GM21528 (cell line): ENCODE results near the gene TMEM144.
"Not testable (repeated sequence)": the region's sequence is repeated elsewhere in the genome, so short reads cannot be mapped to it uniquely, and the experiment has no call there.

ENCODE experiments used
- ATAC-seq: cut with Tn5 transposase; IDR thresholded peaks from one replicate; pipeline ENCODE4 v1.9.1; 2021; ENCODE audit warnings: mild to moderate bottlenecking, moderate library complexity; ENCODE audit not compliant: unreplicated experiment, low FRiP score

Gene TMEM144

GRCh38 chr4:158229768-158230167, 19.5 kb downstream of the TMEM144 start:
- no peak for ATAC-seq

- no peak for ATAC-seq
Measured at GRCh38 chr4:158234671-158235070, 24.4 kb downstream of the TMEM144 start.

GRCh38 chr4:158236304-158237030, 26.2 kb downstream of the TMEM144 start:
- no peak for ATAC-seq

- no peak for ATAC-seq
Measured at GRCh38 chr4:158238575-158238974, 28.3 kb downstream of the TMEM144 start.

- ATAC-seq, result no peak
Measured at GRCh38 chr4:158239196-158239595, 28.9 kb downstream of the TMEM144 start.

- no peak for ATAC-seq
Measured at GRCh38 chr4:158243071-158243470, 32.8 kb downstream of the TMEM144 start.

- ATAC-seq, result no peak
Measured at GRCh38 chr4:158250321-158250720, 40.0 kb downstream of the TMEM144 start.

- ATAC-seq, result peak; percentile 71
Measured at GRCh38 chr4:158253350-158253980, 43.2 kb downstream of the TMEM144 start.

- no peak for ATAC-seq
Measured at GRCh38 chr4:158254292-158254691, 44.0 kb downstream of the TMEM144 start.

- peak; percentile 70 for ATAC-seq
Measured at GRCh38 chr4:158255727-158256324, 45.5 kb downstream of the TMEM144 start.

GRCh38 chr4:158259955-158260575, 49.8 kb downstream of the TMEM144 start:
- ATAC-seq, result peak; percentile 53

GRCh38 chr4:158261480-158261879, 51.2 kb downstream of the TMEM144 start:
- no peak for ATAC-seq

- ATAC-seq, result no peak
Measured at GRCh38 chr4:158268553-158268952, 58.3 kb downstream of the TMEM144 start.

- no peak for ATAC-seq
Measured at GRCh38 chr4:158274636-158275035, 64.3 kb downstream of the TMEM144 start.

- ATAC-seq, result no peak
Measured at GRCh38 chr4:158277558-158277957, 67.3 kb downstream of the TMEM144 start.

GRCh38 chr4:158279052-158279451, 68.8 kb downstream of the TMEM144 start:
- not testable (repeated sequence) for ATAC-seq

- ATAC-seq, result no peak
Measured at GRCh38 chr4:158280856-158281255, 70.6 kb downstream of the TMEM144 start.

- ATAC-seq, result no peak
Measured at GRCh38 chr4:158282252-158282651, 72.0 kb downstream of the TMEM144 start.

- no peak for ATAC-seq
Measured at GRCh38 chr4:158285429-158286216, 75.3 kb downstream of the TMEM144 start.

GRCh38 chr4:158290912-158291311, 80.6 kb downstream of the TMEM144 start:
- ATAC-seq, result no peak
